ENCODE measurements around the gene PALLD. TPM values are rescaled to one million over a fixed set of nuclear protein-coding genes. Genes with fewer than 3 reads are reported as not detected.

The PALLD gene
- polyA plus RNA-seq, 3 donors: 6.1 to 11.8 (median 9.9) TPM

DNA sequence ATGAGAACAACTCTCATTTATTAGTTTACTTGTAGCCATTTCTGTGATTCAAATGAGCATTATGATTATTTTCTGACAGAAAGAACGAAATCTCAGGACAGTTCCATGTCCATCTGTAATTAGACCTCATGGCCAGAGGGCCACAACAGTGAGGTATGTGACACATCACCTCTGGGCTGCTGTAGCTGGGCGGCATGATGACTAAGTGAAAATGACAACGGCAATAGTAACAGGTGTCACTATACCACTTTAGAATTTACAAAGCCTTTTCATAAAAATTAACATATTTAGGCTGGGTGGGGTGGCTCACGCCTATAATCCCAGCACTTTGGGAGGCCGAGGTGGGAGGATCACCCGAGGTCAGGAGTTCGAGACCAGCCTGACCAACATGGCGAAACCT lies 260.6 kb downstream of the PALLD start:
- H3K9ac ChIP-seq (ENCODE audit: insufficient read depth, low read length, poor library complexity, severe bottlenecking): no peak overlapping the region
- no peaks in the 10 kb centered on the region for H3K36me3 ChIP-seq (replicated peaks in 1 of 2; ENCODE audit: control insufficient read depth in 1 of 2, insufficient read depth in 2 of 2, low read length in 2 of 2)
- Mint-ChIP-seq H3K27me3 (ENCODE audit: low read depth in 3 of 3) (peaks cover 0 to 6% (median 0%) of the 10 kb centered on the region in 3 donors), H3K27ac (no peak overlapping the region), H3K9me3 (peaks cover 0 to 3% (median 0%) of the 10 kb centered on the region in 7 donors), H3K36me3 (no peaks in the 10 kb centered on the region), H3K4me1 (peaks cover 17% of the 10 kb centered on the region), H3K4me3 (no peak overlapping the region)
- intact Hi-C loops (cut with micrococcal nuclease): no loop called here
- H2AFZ ChIP-seq (ENCODE audit: insufficient read depth, low read depth, low read length, poor library complexity, severe bottlenecking): no peak overlapping the region
- TF ChIP-seq, protein P1, sequence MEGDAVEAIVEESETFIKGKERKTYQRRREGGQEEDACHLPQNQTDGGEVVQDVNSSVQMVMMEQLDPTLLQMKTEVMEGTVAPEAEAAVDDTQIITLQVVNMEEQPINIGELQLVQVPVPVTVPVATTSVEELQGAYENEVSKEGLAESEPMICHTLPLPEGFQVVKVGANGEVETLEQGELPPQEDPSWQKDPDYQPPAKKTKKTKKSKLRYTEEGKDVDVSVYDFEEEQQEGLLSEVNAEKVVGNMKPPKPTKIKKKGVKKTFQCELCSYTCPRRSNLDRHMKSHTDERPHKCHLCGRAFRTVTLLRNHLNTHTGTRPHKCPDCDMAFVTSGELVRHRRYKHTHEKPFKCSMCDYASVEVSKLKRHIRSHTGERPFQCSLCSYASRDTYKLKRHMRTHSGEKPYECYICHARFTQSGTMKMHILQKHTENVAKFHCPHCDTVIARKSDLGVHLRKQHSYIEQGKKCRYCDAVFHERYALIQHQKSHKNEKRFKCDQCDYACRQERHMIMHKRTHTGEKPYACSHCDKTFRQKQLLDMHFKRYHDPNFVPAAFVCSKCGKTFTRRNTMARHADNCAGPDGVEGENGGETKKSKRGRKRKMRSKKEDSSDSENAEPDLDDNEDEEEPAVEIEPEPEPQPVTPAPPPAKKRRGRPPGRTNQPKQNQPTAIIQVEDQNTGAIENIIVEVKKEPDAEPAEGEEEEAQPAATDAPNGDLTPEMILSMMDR (IDR thresholded peaks at IDR 0.05): no peak
- 95% methylated on average over 4 of the region's 8 CpGs for WGBS (ENCODE audit: insufficient coverage)
- no peaks in the 10 kb centered on the region for H3K27me3 ChIP-seq (ENCODE audit: control insufficient read depth in 2 of 2, insufficient read depth in 2 of 2, low read length in 2 of 2)
- peaks cover 13% of the 10 kb centered on the region in 2 donors for H3K4me1 ChIP-seq (ENCODE audit: control insufficient read depth in 1 of 2, insufficient read depth in 2 of 2, low read length in 2 of 2)
- H3K27ac ChIP-seq (ENCODE audit: low read depth in 1 of 2, low read length in 2 of 2): no peak overlapping the region
- DNase-seq: no peak
- H3K9me3 ChIP-seq (replicated peaks in 1 of 2; ENCODE audit: control insufficient read depth in 1 of 2, insufficient read depth in 1 of 2, low read length in 2 of 2): no peaks in the 10 kb centered on the region
- H3K4me3 ChIP-seq (replicated peaks in 1 of 3; ENCODE audit: low read depth in 2 of 3, low read length in 3 of 3): no peak overlapping the region
- no peaks in the 10 kb centered on the region for H4K20me1 ChIP-seq (ENCODE audit: insufficient read depth, low read length)
- no peaks in the 10 kb centered on the region for H3K79me2 ChIP-seq (ENCODE audit: insufficient read depth, low read length)
- H3K4me2 ChIP-seq (replicated peaks; ENCODE audit: extremely low read depth, low read length, poor library complexity, severe bottlenecking): no peak overlapping the region

DNA sequence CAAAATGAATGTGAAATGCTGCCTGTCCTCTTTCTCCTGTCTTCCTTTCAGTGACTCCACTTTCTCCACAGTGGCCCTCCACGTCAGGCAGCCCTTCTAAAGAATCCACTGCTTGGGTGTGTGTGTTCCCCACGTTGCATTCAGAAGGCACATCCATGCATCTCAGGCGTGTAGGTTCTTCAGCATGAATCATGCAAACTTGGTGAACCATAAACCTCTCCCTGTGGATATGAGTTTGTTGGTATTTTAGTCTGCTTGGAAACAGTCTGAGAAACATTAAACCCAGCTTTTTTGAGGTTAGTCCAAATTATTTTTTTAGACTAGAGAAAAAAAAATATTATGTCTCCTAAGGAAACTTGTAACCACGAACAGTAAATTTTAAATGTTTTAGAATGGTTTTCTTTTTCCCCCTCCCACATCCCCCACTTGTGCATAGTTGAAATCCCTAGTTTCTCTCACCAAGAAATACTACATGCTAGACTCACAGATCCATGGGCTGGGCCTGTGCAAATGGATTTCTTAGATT lies 261.6 kb downstream of the PALLD start:
- H4K20me1 ChIP-seq (ENCODE audit: insufficient read depth, low read length): no peaks in the 10 kb centered on the region
- TF ChIP-seq, protein P1 (IDR thresholded peaks at IDR 0.05): no peak
- no peaks in the 10 kb centered on the region for H3K27me3 ChIP-seq (ENCODE audit: control insufficient read depth in 2 of 2, insufficient read depth in 2 of 2, low read length in 2 of 2)
- no peaks in the 10 kb centered on the region for H3K36me3 ChIP-seq (replicated peaks in 1 of 2; ENCODE audit: control insufficient read depth in 1 of 2, insufficient read depth in 2 of 2, low read length in 2 of 2)
- no peak overlapping the region for H3K27ac ChIP-seq (ENCODE audit: low read depth in 1 of 2, low read length in 2 of 2)
- no peak overlapping the region for H3K4me3 ChIP-seq (replicated peaks in 1 of 3; ENCODE audit: low read depth in 2 of 3, low read length in 3 of 3)
- H3K4me3 Mint-ChIP-seq: no peak overlapping the region
- H3K4me2 ChIP-seq (replicated peaks; ENCODE audit: extremely low read depth, low read length, poor library complexity, severe bottlenecking): no peak overlapping the region
- H3K27me3 Mint-ChIP-seq (ENCODE audit: low read depth in 3 of 3): peaks cover 0 to 6% (median 0%) of the 10 kb centered on the region in 3 donors
- H3K27ac Mint-ChIP-seq: peak overlapping the region in 1 of 7 donors; percentile 12
- intact Hi-C loops (cut with micrococcal nuclease): no loop called here
- no peak overlapping the region for H2AFZ ChIP-seq (ENCODE audit: insufficient read depth, low read depth, low read length, poor library complexity, severe bottlenecking)
- H3K36me3 Mint-ChIP-seq: no peaks in the 10 kb centered on the region
- DNase-seq: no peak
- H3K4me1 ChIP-seq (ENCODE audit: control insufficient read depth in 1 of 2, insufficient read depth in 2 of 2, low read length in 2 of 2): peaks cover 13% of the 10 kb centered on the region in 2 donors
- no peaks in the 10 kb centered on the region for H3K79me2 ChIP-seq (ENCODE audit: insufficient read depth, low read length)
- H3K4me1 Mint-ChIP-seq: peaks cover 17% of the 10 kb centered on the region
- peaks cover 0 to under 1% (median 0%) of the 10 kb centered on the region in 7 donors for H3K9me3 Mint-ChIP-seq
- no peak overlapping the region for H3K9ac ChIP-seq (ENCODE audit: insufficient read depth, low read length, poor library complexity, severe bottlenecking)
- 76% methylated on average over 3 of the region's 4 CpGs for WGBS (ENCODE audit: insufficient coverage)
- no peaks in the 10 kb centered on the region for H3K9me3 ChIP-seq (replicated peaks in 1 of 2; ENCODE audit: control insufficient read depth in 1 of 2, insufficient read depth in 1 of 2, low read length in 2 of 2)

Data from CD14-positive monocyte (primary cell).